Tibial artery (tissue), 4 donors: ENCODE measurements around the gene DUSP21.

Source experiments
- DNase-seq, 2 donors: peaks; one replicate each; pipeline ENCODE4 v3.0.0-alpha.2; 2019
- H3K27ac ChIP-seq, 2 donors: fragments of 200-600 bp; sonication (generic) in 1 of 2; 1 replicate in 1 of 2; 2 replicates in 1 of 2; pipeline ENCODE4 v1.5.1; 2018 to 2019; ENCODE audit warnings: mild to moderate bottlenecking in 1 of 2
- H3K27me3 ChIP-seq, 2 donors: fragments of 200-600 bp; sonication (generic) in 1 of 2; one replicate each; pipeline versions ENCODE4 v1.5.1 to v1.6.0; 2016 to 2019
- H3K36me3 ChIP-seq, 3 donors: fragments of 200-600 bp; sonication (generic) in 2 of 3; one replicate each; pipeline ENCODE4 v1.5.1; 2016 to 2019; ENCODE audit warnings: mild to moderate bottlenecking in 2 of 3
- H3K4me1 ChIP-seq, 4 donors: fragments of 200-600 bp; sonication (generic) in 2 of 4; 1 replicate in 3 of 4; 2 replicates in 1 of 4; pipeline ENCODE4 v1.5.1; 2016 to 2019
- H3K4me3 ChIP-seq, 2 donors: fragments of 200-600 bp; sonication (generic) in 1 of 2; 1 replicate in 1 of 2; 2 replicates in 1 of 2; pipeline ENCODE4 v1.5.1; 2018 to 2019; ENCODE audit warnings: mild to moderate bottlenecking in 2 of 2
- H3K9me3 ChIP-seq, 3 donors: fragments of 200-600 bp; sonication (generic) in 1 of 3; one replicate each; pipeline ENCODE4 v1.5.1; 2016 to 2019
- CTCF ChIP-seq, 2 experiments: fragments of 200-600 bp in 1 of 2; fragments of 450-650 bp in 1 of 2; IDR thresholded peaks; one replicate each; pipeline ENCODE4 v1.5.1; 2017 to 2019; ENCODE audit warnings: antibody characterized with exemption in 2 of 2, mild to moderate bottlenecking in 1 of 2, moderate library complexity in 1 of 2
- intact Hi-C: fragments of 100-400 bp; cut with DNase I; formaldehyde crosslinking; loops from one replicate; pipeline ENCODE4 v1.15.0; 2023; ENCODE audit warnings: low total_unique reads

The DUSP21 gene

DNA sequence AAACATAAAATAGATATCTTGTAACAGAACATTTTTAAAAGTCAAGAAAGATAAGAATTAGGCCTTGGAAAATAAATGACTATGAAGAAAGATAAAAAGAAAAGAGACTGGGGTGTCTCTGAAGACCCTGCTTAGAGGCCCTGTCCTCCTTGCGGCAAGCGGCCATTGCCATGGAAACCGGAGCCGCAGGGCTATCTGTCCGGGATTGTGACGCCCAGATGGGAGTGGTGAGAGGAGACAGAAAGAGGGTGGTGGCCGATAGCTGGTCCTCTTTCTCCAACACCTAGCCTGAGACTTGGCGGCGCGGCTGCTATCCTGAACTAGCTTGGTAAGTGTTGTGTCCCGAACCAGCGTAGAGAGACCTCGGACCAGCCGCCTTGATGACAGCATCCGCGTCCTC is at the start of gene DUSP21:
Gene DUSP21, plus strand, starts transcription at position 269 of the 400 bp plus-strand sequence. Its CDS starts 112 bp downstream, at position 381.
- Histone ChIP-seq H3K36me3 (no peaks in the 10 kb centered on the region), H3K4me3 (no peak within 1 kb of the TSS), H3K27ac (no peak within 1 kb of the TSS), H3K9me3 (no peaks in the 10 kb centered on the region), H3K27me3 (no peaks in the 10 kb centered on the region), H3K4me1 (no peaks in the 10 kb centered on the region)
- TF ChIP-seq CTCF (IDR thresholded peaks at IDR 0.05) = no peak
- DNase-seq = no peak
- intact Hi-C loops = no loop called here

GRCh38 chrX:44795945-44796450 is 47.8 kb upstream of the DUSP21 start:
- Histone ChIP-seq H3K36me3 (no peaks in the 10 kb centered on the region), H3K4me1 (no peaks in the 10 kb centered on the region), H3K27ac (no peak overlapping the region), H3K9me3 (no peaks in the 10 kb centered on the region), H3K27me3 (no peaks in the 10 kb centered on the region), H3K4me3 (no peak overlapping the region)
- intact Hi-C loops = no loop called here
- DNase-seq = no peak
- TF ChIP-seq CTCF (IDR thresholded peaks at IDR 0.05) = no peak

DNA sequence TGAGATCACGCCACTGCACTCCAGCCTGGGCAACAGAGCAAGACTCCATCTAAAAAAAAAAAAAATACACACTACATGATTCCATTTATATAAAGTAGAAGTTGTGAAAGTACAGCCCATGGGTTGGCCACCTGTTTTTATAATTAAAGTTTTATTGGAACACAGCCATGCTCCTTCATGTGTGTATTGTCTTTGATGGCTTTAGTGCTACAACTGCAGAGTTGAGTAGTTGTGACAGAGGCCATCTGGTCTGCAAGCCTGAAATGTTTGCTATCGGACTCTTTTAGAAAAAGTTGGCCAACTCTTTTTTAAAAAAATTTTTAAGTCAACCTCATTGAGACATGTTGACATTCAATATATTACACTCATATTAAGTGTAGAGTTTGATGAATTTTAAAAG is 41.2 kb upstream of the DUSP21 start:
- Histone ChIP-seq H3K27me3 (no peaks in the 10 kb centered on the region), H3K36me3 (no peaks in the 10 kb centered on the region), H3K4me1 (no peaks in the 10 kb centered on the region), H3K4me3 (no peak overlapping the region), H3K27ac (no peak overlapping the region), H3K9me3 (no peaks in the 10 kb centered on the region)
- intact Hi-C loops = no loop called here
- DNase-seq = no peak
- no peak for TF ChIP-seq CTCF (IDR thresholded peaks at IDR 0.05)

GRCh38 chrX:44815681-44816080 is 28.1 kb upstream of the DUSP21 start:
- H3K27ac ChIP-seq = no peak overlapping the region
- peaks cover 0 to 5% (median 0%) of the 10 kb centered on the region in 3 donors for H3K9me3 ChIP-seq
- H3K36me3 ChIP-seq = no peaks in the 10 kb centered on the region
- H3K27me3 ChIP-seq = no peaks in the 10 kb centered on the region
- intact Hi-C loops = no loop called here
- H3K4me1 ChIP-seq = no peaks in the 10 kb centered on the region
- no peak overlapping the region for H3K4me3 ChIP-seq
- no peak for TF ChIP-seq CTCF (IDR thresholded peaks at IDR 0.05)
- DNase-seq = no peak

GRCh38 chrX:44816367-44816766 is 27.5 kb upstream of the DUSP21 start:
- no peak for TF ChIP-seq CTCF (IDR thresholded peaks at IDR 0.05)
- peaks cover 0 to 5% (median 0%) of the 10 kb centered on the region in 3 donors for H3K9me3 ChIP-seq
- no peaks in the 10 kb centered on the region for H3K27me3 ChIP-seq
- intact Hi-C loops = no loop called here
- H3K4me1 ChIP-seq = no peaks in the 10 kb centered on the region
- no peak overlapping the region for H3K4me3 ChIP-seq
- no peak overlapping the region for H3K27ac ChIP-seq
- no peaks in the 10 kb centered on the region for H3K36me3 ChIP-seq
- no peak for DNase-seq

DNA sequence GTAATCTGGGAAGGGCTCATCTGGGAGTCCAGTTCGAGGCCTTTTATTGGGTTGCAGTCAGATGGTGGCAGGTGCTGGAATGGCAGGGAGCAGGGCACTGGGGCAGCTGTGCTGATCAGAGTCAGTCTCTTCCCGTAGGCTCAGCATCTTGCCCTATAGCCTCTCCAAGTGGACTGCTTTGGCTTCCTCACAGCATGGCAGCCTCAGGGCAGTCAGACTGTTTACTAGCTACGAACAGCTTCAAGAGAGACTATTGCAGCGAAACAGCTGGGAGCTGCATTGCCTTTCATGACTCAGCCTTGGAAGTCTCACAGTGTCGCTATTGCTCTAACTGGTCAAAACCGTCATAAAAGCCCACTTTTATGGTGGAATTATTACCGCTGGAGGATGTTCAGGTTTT is 26.8 kb upstream of the DUSP21 start:
- Histone ChIP-seq H3K27me3 (no peaks in the 10 kb centered on the region), H3K9me3 (peaks cover 0 to 5% (median 0%) of the 10 kb centered on the region in 3 donors), H3K36me3 (no peaks in the 10 kb centered on the region), H3K4me3 (no peak overlapping the region), H3K4me1 (no peaks in the 10 kb centered on the region), H3K27ac (no peak overlapping the region)
- no peak for TF ChIP-seq CTCF (IDR thresholded peaks at IDR 0.05)
- intact Hi-C loops = no loop called here
- no peak for DNase-seq
